ENCODE results near the gene DGKQ.

Gene DGKQ

DNA sequence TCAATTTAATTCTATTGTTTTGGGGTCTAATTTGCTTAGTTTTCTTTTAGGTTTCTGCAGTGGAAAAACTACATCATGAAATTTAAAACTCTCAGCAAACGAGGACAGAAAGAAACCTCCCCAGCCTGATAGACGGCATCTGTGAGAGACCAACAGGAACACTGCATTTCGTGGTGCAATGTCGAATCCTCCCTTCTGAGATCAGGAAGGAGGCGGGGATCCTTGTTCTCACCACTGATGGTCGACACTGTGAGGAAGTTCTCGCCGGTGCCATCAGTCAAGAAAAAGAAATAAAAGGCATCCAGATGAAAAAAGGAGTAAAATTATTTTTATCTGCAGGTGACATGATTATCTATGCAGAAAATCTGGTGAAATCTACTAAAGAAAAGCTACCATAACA lies 57.8 kb downstream of the DGKQ start:
- TF ChIP-seq, protein P1, sequence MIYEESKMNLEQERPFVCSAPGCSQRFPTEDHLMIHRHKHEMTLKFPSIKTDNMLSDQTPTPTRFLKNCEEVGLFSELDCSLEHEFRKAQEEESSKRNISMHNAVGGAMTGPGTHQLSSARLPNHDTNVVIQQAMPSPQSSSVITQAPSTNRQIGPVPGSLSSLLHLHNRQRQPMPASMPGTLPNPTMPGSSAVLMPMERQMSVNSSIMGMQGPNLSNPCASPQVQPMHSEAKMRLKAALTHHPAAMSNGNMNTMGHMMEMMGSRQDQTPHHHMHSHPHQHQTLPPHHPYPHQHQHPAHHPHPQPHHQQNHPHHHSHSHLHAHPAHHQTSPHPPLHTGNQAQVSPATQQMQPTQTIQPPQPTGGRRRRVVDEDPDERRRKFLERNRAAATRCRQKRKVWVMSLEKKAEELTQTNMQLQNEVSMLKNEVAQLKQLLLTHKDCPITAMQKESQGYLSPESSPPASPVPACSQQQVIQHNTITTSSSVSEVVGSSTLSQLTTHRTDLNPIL (CRISPR knock-in tag; IDR thresholded peaks at IDR 0.05; ENCODE audit: low read depth), result no peak
- no peak for TF ChIP-seq ZC3H10 (CRISPR knock-in tag; IDR thresholded peaks at IDR 0.05)
- TF ChIP-seq ZFP30 (CRISPR knock-in tag; IDR thresholded peaks at IDR 0.05), result no peak
- TF ChIP-seq, protein P2, sequence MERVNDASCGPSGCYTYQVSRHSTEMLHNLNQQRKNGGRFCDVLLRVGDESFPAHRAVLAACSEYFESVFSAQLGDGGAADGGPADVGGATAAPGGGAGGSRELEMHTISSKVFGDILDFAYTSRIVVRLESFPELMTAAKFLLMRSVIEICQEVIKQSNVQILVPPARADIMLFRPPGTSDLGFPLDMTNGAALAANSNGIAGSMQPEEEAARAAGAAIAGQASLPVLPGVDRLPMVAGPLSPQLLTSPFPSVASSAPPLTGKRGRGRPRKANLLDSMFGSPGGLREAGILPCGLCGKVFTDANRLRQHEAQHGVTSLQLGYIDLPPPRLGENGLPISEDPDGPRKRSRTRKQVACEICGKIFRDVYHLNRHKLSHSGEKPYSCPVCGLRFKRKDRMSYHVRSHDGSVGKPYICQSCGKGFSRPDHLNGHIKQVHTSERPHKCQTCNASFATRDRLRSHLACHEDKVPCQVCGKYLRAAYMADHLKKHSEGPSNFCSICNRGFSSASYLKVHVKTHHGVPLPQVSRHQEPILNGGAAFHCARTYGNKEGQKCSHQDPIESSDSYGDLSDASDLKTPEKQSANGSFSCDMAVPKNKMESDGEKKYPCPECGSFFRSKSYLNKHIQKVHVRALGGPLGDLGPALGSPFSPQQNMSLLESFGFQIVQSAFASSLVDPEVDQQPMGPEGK (CRISPR knock-in tag; IDR thresholded peaks at IDR 0.05; ENCODE audit: borderline replicate concordance), result no peak
- TF ChIP-seq ZNF8 (CRISPR knock-in tag; IDR thresholded peaks at IDR 0.05), result no peak
- no peak for TF ChIP-seq ZFP3 (CRISPR knock-in tag; IDR thresholded peaks at IDR 0.05)
- TF ChIP-seq RARB (CRISPR knock-in tag; IDR thresholded peaks at IDR 0.05), result no peak
- no peak for TF ChIP-seq TOX (CRISPR knock-in tag; IDR thresholded peaks at IDR 0.05; ENCODE audit: borderline replicate concordance)
- TF ChIP-seq, protein P3, sequence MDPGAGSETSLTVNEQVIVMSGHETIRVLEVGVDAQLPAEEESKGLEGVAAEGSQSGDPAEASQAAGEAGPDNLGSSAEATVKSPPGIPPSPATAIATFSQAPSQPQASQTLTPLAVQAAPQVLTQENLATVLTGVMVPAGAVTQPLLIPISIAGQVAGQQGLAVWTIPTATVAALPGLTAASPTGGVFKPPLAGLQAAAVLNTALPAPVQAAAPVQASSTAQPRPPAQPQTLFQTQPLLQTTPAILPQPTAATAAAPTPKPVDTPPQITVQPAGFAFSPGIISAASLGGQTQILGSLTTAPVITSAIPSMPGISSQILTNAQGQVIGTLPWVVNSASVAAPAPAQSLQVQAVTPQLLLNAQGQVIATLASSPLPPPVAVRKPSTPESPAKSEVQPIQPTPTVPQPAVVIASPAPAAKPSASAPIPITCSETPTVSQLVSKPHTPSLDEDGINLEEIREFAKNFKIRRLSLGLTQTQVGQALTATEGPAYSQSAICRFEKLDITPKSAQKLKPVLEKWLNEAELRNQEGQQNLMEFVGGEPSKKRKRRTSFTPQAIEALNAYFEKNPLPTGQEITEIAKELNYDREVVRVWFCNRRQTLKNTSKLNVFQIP (CRISPR knock-in tag; IDR thresholded peaks at IDR 0.05; ENCODE audit: borderline replicate concordance, low read depth), result no peak
- no peak for TF ChIP-seq ISL1 (CRISPR knock-in tag; IDR thresholded peaks at IDR 0.05)
- TF ChIP-seq TCF4 (CRISPR knock-in tag; IDR thresholded peaks at IDR 0.05; ENCODE audit: borderline replicate concordance), result no peak
- TF ChIP-seq ZNF70 (CRISPR knock-in tag; IDR thresholded peaks at IDR 0.05), result no peak
- no peak for TF ChIP-seq GLIS3 (CRISPR knock-in tag; IDR thresholded peaks at IDR 0.05)
- no peak for ATAC-seq

DNA sequence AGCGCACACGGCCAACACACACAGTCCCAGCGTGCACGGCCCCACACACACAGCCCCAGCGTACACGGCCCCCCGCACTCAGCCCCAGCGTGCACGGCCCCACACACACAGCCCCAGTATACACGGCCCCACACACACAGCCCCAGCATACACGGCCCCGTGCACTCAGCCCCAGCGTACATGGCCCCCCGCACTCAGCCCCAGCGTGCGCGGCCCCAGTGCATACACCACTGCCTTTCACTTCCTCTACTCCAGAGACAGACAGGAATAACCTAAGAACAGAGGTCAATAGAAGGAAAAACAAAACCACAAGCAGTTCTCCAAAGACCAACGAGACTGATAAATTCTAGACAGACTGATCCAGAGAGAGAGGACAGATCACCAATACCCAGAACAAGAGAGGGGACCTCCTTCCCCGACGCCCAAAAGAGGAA lies 58.3 kb downstream of the DGKQ start:
- TF ChIP-seq CSDC2 (CRISPR knock-in tag; IDR thresholded peaks at IDR 0.05), result no peak
- TF ChIP-seq, protein P4, sequence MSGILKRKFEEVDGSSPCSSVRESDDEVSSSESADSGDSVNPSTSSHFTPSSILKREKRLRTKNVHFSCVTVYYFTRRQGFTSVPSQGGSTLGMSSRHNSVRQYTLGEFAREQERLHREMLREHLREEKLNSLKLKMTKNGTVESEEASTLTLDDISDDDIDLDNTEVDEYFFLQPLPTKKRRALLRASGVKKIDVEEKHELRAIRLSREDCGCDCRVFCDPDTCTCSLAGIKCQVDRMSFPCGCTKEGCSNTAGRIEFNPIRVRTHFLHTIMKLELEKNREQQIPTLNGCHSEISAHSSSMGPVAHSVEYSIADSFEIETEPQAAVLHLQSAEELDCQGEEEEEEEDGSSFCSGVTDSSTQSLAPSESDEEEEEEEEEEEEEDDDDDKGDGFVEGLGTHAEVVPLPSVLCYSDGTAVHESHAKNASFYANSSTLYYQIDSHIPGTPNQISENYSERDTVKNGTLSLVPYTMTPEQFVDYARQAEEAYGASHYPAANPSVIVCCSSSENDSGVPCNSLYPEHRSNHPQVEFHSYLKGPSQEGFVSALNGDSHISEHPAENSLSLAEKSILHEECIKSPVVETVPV (CRISPR knock-in tag; IDR thresholded peaks at IDR 0.05), result no peak
- TF ChIP-seq BACH2 (CRISPR knock-in tag; IDR thresholded peaks at IDR 0.05; ENCODE audit: borderline replicate concordance), result no peak
- TF ChIP-seq ISL1 (CRISPR knock-in tag; IDR thresholded peaks at IDR 0.05), result no peak
- TF ChIP-seq ZC3H10 (CRISPR knock-in tag; IDR thresholded peaks at IDR 0.05), result no peak
- no peak for TF ChIP-seq RARB (CRISPR knock-in tag; IDR thresholded peaks at IDR 0.05)
- TF ChIP-seq, protein P3 (CRISPR knock-in tag; IDR thresholded peaks at IDR 0.05; ENCODE audit: borderline replicate concordance, low read depth), result no peak
- no peak for TF ChIP-seq ZNF8 (CRISPR knock-in tag; IDR thresholded peaks at IDR 0.05)
- TF ChIP-seq ZNF70 (CRISPR knock-in tag; IDR thresholded peaks at IDR 0.05), result no peak
- TF ChIP-seq ZFP3 (CRISPR knock-in tag; IDR thresholded peaks at IDR 0.05), result no peak
- TF ChIP-seq, protein P1 (CRISPR knock-in tag; IDR thresholded peaks at IDR 0.05; ENCODE audit: low read depth), result no peak
- TF ChIP-seq GLIS3 (CRISPR knock-in tag; IDR thresholded peaks at IDR 0.05), result no peak
- no peak for TF ChIP-seq SNAI2 (CRISPR knock-in tag; IDR thresholded peaks at IDR 0.05)
- TF ChIP-seq, protein P2 (CRISPR knock-in tag; IDR thresholded peaks at IDR 0.05; ENCODE audit: borderline replicate concordance), result no peak
- no peak for TF ChIP-seq ARNTL (CRISPR knock-in tag; IDR thresholded peaks at IDR 0.05; ENCODE audit: borderline replicate concordance, low read depth)
- no peak for TF ChIP-seq TOX (CRISPR knock-in tag; IDR thresholded peaks at IDR 0.05; ENCODE audit: borderline replicate concordance)
- no peak for ATAC-seq
